HFF-Myc (cell line): ENCODE results near the gene ARHGDIG.

Experiments
- DNase-seq: peaks from one replicate; pipeline ENCODE4 v3.0.0-alpha.2; 2011; ENCODE audit warnings: low read depth; ENCODE audit errors: extremely low read depth
- H3K4me3 ChIP-seq: replicated peaks from 2 replicates; pipeline ENCODE4 v1.5.1; 2011; ENCODE audit warnings: low read depth, mild to moderate bottlenecking, control low read depth, low read length
- TF ChIP-seq, protein P1 (sequence below): IDR thresholded peaks from 2 replicates; pipeline ENCODE4 v1.5.1; 2012; ENCODE audit warnings: mild to moderate bottlenecking, low read depth, low read length, control low read depth; ENCODE audit errors: missing control alignments

Gene ARHGDIG

GRCh38 chr16:285146-286055, 5.0 kb downstream of the ARHGDIG start:
- DNase-seq = no peak
- TF ChIP-seq, protein P1, sequence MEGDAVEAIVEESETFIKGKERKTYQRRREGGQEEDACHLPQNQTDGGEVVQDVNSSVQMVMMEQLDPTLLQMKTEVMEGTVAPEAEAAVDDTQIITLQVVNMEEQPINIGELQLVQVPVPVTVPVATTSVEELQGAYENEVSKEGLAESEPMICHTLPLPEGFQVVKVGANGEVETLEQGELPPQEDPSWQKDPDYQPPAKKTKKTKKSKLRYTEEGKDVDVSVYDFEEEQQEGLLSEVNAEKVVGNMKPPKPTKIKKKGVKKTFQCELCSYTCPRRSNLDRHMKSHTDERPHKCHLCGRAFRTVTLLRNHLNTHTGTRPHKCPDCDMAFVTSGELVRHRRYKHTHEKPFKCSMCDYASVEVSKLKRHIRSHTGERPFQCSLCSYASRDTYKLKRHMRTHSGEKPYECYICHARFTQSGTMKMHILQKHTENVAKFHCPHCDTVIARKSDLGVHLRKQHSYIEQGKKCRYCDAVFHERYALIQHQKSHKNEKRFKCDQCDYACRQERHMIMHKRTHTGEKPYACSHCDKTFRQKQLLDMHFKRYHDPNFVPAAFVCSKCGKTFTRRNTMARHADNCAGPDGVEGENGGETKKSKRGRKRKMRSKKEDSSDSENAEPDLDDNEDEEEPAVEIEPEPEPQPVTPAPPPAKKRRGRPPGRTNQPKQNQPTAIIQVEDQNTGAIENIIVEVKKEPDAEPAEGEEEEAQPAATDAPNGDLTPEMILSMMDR = no peak
- H3K4me3 ChIP-seq = no peak overlapping the region

DNA sequence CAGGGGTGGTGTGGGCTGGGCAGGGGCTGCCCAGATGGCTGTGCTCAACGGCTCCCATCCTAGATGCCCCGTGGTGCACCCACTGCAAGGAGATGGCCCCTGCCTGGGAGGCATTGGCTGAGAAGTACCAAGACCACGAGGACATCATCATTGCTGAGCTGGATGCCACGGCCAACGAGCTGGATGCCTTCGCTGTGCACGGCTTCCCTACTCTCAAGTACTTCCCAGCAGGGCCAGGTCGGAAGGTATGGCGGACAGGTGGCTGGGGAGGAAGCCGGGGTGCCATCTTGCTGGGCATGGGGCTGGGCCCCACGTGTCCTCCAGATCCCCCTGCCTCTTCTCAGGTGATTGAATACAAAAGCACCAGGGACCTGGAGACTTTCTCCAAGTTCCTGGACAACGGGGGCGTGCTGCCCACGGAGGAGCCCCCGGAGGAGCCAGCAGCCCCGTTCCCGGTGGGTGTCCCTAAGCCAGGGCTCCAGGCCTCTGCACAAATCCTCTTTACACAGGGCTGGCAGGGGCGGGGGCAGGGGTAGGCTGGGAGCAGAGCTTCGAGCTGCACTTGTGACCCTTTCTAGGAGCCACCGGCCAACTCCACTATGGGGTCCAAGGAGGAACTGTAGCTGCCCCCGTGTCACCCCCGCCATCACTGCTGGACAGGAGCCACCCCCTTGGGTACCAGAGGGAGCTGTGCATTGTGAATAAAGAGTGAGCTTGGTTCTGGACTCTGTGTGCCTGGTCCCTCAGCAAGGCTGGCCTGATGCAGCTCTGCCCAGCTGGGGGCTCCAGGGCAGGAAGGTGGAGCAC, 6.3 kb downstream of the ARHGDIG start:
- DNase-seq = no peak
- TF ChIP-seq, protein P1 = no peak
- H3K4me3 ChIP-seq = no peak overlapping the region

GRCh38 chr16:287298-287811, 7.0 kb downstream of the ARHGDIG start:
- TF ChIP-seq, protein P1 = no peak
- no peak for DNase-seq

GRCh38 chr16:287981-288920, 7.9 kb downstream of the ARHGDIG start:
- TF ChIP-seq, protein P1 = no peak
- no peak for DNase-seq
- H3K4me3 ChIP-seq = no peak overlapping the region

More at GRCh38 chr16:287298-287811, 7.0 kb downstream of the ARHGDIG start:
- H3K4me3 ChIP-seq = no peak overlapping the region

DNA sequence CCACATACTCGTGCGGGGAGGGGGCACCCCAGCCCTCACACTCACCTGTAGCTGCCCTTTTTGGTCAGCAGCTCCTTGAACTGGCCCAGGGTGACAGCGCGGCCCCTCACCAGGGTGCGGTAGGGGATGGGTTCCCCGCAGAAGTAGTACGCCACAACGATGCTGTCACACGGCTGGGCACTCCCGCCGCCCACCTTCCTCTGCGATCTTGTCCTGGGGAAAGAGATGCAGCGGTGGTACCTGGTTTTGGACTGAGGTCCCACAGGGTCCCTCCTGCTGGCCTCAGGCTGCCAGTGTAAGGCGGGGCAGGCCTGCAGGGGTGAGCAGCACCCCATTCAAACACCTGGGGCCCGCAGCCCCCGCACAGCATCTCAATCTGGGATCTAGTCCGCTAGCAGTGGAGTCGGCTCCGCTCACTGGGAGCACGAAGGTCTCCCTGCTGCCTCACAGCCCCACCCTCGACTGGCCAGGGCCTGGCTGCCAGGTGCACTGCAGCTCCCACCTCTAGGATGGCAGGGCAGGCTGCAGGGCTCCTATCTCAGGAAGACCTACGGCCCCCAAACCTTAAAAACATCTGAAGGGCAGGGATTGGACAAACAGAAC, 9.1 kb downstream of the ARHGDIG start:
- H3K4me3 ChIP-seq = no peak overlapping the region
- DNase-seq = no peak
- TF ChIP-seq, protein P1 = no peak
